ENCODE data around the gene C8G.
A peak's percentile ranks its signal among the peaks of the same experiment; 100 is the strongest.

Gene C8G

DNA sequence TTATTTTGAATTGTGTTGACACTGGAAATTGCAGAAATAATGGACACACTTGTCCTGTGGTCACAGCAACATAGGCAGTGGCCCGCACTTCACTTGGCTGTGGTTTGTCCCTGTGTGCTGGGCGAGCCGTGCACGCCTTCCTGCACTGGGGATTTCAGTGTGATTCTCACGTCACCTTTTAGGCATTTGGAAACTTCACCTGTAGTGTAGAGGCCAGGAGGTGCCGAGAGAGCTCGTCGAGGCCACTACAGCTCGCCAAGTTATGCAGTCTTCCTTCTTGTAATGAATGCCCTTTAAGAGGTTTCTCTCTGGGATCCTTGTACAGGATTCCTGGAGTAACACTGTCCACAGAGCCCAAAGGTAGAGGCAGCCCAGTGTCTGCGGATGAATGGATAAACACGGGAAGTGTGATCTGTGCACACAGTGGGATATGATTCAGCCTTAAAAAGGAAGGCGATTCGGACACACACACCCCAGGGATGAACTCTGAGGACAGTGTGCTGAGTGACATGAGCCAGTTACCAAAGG lies 44.0 kb upstream of the C8G start:
- DNase-seq (ENCODE audit: extremely low read depth, insufficient read length): no peak
- no peak for TF ChIP-seq CTCF (IDR thresholded peaks at IDR 0.05; ENCODE audit: insufficient read depth, low read length, poor library complexity, severe bottlenecking)
- peaks cover 16% of the 10 kb centered on the region for H3K36me3 ChIP-seq (ENCODE audit: control insufficient read depth, insufficient read depth, low read length)
- H3K27me3 ChIP-seq (replicated peaks; ENCODE audit: control insufficient read depth, insufficient read depth, low read length): no peaks in the 10 kb centered on the region
- no peak overlapping the region for H3K4me3 ChIP-seq (replicated peaks; ENCODE audit: low read depth, low read length)

DNA sequence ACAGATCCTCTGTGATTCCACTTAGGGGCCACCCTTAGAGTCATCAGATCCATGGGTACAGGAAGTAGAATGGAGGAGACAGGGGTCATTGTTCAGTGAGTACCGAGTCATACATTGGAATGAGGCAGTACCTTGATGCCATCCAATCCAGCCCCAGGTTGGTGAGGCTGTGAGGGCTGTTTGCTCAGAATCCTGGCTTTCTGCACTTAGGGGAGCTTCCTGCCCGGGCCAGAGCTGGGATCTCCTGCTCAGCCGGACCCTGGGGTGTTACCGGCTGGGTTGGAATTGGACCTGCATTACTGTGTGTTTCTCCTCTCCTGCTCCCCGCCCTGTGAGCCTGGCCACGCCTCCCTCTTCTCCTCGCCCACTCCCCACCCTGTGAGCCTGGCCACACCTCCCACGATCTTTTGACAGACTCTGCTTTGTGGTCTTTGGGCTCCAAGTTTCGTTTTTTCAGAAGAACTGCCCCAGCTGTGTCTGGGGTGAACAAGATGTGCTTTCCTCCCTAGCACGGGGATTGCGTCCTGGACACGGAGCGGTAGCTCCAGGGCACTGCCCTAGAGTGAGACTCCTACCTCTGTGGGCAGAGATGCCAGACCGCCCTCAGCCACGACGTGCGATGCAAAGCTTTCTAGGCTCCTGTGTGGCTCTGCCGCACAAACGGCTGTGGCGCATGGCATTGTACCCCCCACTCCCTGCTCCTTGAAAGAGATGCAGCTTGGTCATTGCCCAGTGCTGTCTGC lies 43.4 kb upstream of the C8G start:
- TF ChIP-seq CTCF (IDR thresholded peaks at IDR 0.05; ENCODE audit: insufficient read depth, low read length, poor library complexity, severe bottlenecking): no peak
- Histone ChIP-seq H3K36me3 (ENCODE audit: control insufficient read depth, insufficient read depth, low read length) (peaks cover 21% of the 10 kb centered on the region), H3K4me3 (replicated peaks; ENCODE audit: low read depth, low read length) (peak overlapping the region; percentile 27), H3K27me3 (replicated peaks; ENCODE audit: control insufficient read depth, insufficient read depth, low read length) (no peaks in the 10 kb centered on the region)
- DNase-seq (ENCODE audit: extremely low read depth, insufficient read length): peak; percentile 81

GRCh38 chr9:136902259-136902821 lies 42.7 kb upstream of the C8G start:
- peak; percentile 80 for DNase-seq (ENCODE audit: extremely low read depth, insufficient read length)
- no peak for TF ChIP-seq CTCF (IDR thresholded peaks at IDR 0.05; ENCODE audit: insufficient read depth, low read length, poor library complexity, severe bottlenecking)
- Histone ChIP-seq H3K27me3 (replicated peaks; ENCODE audit: control insufficient read depth, insufficient read depth, low read length) (no peaks in the 10 kb centered on the region), H3K4me3 (replicated peaks; ENCODE audit: low read depth, low read length) (peak overlapping the region; percentile 27; the same call in 1 of the 2 replicates), H3K36me3 (ENCODE audit: control insufficient read depth, insufficient read depth, low read length) (peaks cover 25% of the 10 kb centered on the region)

GRCh38 chr9:136903041-136903554 lies 41.9 kb upstream of the C8G start:
- no peak for TF ChIP-seq CTCF (IDR thresholded peaks at IDR 0.05; ENCODE audit: insufficient read depth, low read length, poor library complexity, severe bottlenecking)
- Histone ChIP-seq H3K27me3 (replicated peaks; ENCODE audit: control insufficient read depth, insufficient read depth, low read length) (no peaks in the 10 kb centered on the region), H3K36me3 (ENCODE audit: control insufficient read depth, insufficient read depth, low read length) (peaks cover 32% of the 10 kb centered on the region), H3K4me3 (replicated peaks; ENCODE audit: low read depth, low read length) (no peak overlapping the region)
- no peak for DNase-seq (ENCODE audit: extremely low read depth, insufficient read length)

GRCh38 chr9:136906266-136906665 lies 38.8 kb upstream of the C8G start:
- Histone ChIP-seq H3K4me3 (replicated peaks; ENCODE audit: low read depth, low read length) (no peak overlapping the region), H3K36me3 (ENCODE audit: control insufficient read depth, insufficient read depth, low read length) (peaks cover 40% of the 10 kb centered on the region), H3K27me3 (replicated peaks; ENCODE audit: control insufficient read depth, insufficient read depth, low read length) (no peaks in the 10 kb centered on the region)
- no peak for DNase-seq (ENCODE audit: extremely low read depth, insufficient read length)
- TF ChIP-seq CTCF (IDR thresholded peaks at IDR 0.05; ENCODE audit: insufficient read depth, low read length, poor library complexity, severe bottlenecking): no peak
